Lower lobe of right lung (tissue), 2 donors: ENCODE measurements around the gene FPR2. TPM values are rescaled to one million over a fixed set of nuclear protein-coding genes. Genes with fewer than 3 reads are reported as not detected.

Experiments used
- ATAC-seq, 2 donors: fragments of 200-7000 bp; cut with Tn5 transposase; one replicate each; pipeline ENCODE4 v1.9.1; 2020 to 2022; ENCODE audit warnings: mild to moderate bottlenecking in 2 of 2, moderate library complexity in 2 of 2
- DNase-seq: peaks from one replicate; pipeline ENCODE4 v3.0.0-alpha.2; 2020
- H3K27ac ChIP-seq: fragments of 200-600 bp; one replicate; pipeline ENCODE4 v1.8.0; 2022
- H3K27me3 ChIP-seq: fragments of 200-600 bp; one replicate; pipeline ENCODE4 v1.8.0; 2022; ENCODE audit warnings: low read depth
- H3K36me3 ChIP-seq: fragments of 200-600 bp; one replicate; pipeline ENCODE4 v1.8.0; 2022; ENCODE audit warnings: mild to moderate bottlenecking
- H3K4me1 ChIP-seq: fragments of 200-600 bp; one replicate; pipeline ENCODE4 v1.8.0; 2022
- H3K4me3 ChIP-seq: fragments of 200-600 bp; one replicate; pipeline ENCODE4 v1.8.0; 2022; ENCODE audit warnings: mild to moderate bottlenecking
- H3K9me3 ChIP-seq: fragments of 200-600 bp; one replicate; pipeline ENCODE4 v1.8.0; 2022
- intact Hi-C: fragments of 100-400 bp; cut with DNase I; formaldehyde crosslinking; loops from one replicate; pipeline ENCODE4 v1.11.0; 2022
- long read RNA-seq: library from polyadenylated mRNA; unstranded; transcript quantifications from one replicate; pipeline ENCODE4 v2.0.0, GENCODE V29; 2021
- total RNA-seq: library from RNA; stranded (reverse); fragmentation: NEBNext Ultra II Directional; extraction: Animal tissue kit (Norgen Biotek cat#: 25700); gene quantifications from one replicate; pipeline ENCODE4 v1.2.1, GENCODE V29; 2021
- TF ChIP-seq, protein P1 (sequence below): fragments of 200-600 bp; IDR thresholded peaks from one replicate; pipeline ENCODE4 v1.8.0; 2022; ENCODE audit warnings: antibody characterized with exemption, mild to moderate bottlenecking
- donor health status: DM: no; HTN: yes; CAD: no; lungs with severe emphysema.

Gene FPR2, protein sequence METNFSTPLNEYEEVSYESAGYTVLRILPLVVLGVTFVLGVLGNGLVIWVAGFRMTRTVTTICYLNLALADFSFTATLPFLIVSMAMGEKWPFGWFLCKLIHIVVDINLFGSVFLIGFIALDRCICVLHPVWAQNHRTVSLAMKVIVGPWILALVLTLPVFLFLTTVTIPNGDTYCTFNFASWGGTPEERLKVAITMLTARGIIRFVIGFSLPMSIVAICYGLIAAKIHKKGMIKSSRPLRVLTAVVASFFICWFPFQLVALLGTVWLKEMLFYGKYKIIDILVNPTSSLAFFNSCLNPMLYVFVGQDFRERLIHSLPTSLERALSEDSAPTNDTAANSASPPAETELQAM
- 29.4 TPM for total RNA-seq
- long read RNA-seq, transcript FPR2-201 (2 exons, 2,262 nt), result major isoform, 33 of 50 reads
- long read RNA-seq, transcript FPR2-203 (3 exons, 1,544 nt), result minor isoform, 9 of 50 reads
- long read RNA-seq, partial matches to known transcripts, result 0 of 50 reads
- long read RNA-seq, other reads (novel, unspliced or antisense), result 8 of 50 reads

DNA sequence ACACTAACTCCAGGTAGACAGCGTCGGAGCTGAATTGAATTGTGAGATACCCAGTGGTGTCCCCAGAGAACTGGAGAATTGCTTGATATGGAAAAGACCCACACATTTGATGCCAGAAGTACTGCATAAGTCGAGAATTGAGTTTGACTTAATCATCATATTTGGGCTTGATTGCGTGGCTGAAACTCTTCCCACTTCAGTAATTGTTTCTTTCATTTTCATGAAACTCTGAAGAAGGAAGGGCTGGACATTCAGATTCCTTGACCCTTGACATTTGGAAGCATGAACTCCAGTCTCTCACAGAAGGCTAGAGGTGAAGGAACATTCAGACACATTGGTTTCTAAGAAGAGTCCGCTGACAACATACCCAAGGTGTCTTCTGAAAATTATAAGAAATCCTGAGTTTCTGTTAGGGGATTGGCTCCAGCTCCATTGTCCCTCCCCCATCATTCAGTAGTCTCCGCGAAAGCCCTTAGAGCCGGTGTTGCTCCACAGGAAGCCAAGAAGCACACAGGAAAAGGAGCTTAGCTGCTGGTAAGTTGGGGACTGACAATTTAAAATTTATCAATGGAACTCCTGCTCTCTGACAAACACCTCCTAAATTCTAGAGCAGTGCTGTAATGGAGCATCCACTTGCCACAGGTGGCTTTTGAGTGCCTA lies at the start of gene FPR2:
FPR2 (plus strand) TSS at position 484 of the 660 bp plus-strand sequence. CDS start 7,479 bp downstream, outside the sequence.
- peak within 1 kb of the TSS; percentile 53 for H3K27ac ChIP-seq
- no peaks in the 10 kb centered on the region for H3K9me3 ChIP-seq
- intact Hi-C loops, result no loop called here
- H3K4me1 ChIP-seq, result no peaks in the 10 kb centered on the region
- H3K36me3 ChIP-seq, result no peaks in the 10 kb centered on the region
- TF ChIP-seq, protein P1, sequence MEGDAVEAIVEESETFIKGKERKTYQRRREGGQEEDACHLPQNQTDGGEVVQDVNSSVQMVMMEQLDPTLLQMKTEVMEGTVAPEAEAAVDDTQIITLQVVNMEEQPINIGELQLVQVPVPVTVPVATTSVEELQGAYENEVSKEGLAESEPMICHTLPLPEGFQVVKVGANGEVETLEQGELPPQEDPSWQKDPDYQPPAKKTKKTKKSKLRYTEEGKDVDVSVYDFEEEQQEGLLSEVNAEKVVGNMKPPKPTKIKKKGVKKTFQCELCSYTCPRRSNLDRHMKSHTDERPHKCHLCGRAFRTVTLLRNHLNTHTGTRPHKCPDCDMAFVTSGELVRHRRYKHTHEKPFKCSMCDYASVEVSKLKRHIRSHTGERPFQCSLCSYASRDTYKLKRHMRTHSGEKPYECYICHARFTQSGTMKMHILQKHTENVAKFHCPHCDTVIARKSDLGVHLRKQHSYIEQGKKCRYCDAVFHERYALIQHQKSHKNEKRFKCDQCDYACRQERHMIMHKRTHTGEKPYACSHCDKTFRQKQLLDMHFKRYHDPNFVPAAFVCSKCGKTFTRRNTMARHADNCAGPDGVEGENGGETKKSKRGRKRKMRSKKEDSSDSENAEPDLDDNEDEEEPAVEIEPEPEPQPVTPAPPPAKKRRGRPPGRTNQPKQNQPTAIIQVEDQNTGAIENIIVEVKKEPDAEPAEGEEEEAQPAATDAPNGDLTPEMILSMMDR, result no peak
- peaks cover 7% of the 10 kb centered on the region for H3K27me3 ChIP-seq
- peak within 1 kb of the TSS; percentile 19 for H3K4me3 ChIP-seq
- no peak for DNase-seq
- ATAC-seq, result peak; percentile 75

DNA sequence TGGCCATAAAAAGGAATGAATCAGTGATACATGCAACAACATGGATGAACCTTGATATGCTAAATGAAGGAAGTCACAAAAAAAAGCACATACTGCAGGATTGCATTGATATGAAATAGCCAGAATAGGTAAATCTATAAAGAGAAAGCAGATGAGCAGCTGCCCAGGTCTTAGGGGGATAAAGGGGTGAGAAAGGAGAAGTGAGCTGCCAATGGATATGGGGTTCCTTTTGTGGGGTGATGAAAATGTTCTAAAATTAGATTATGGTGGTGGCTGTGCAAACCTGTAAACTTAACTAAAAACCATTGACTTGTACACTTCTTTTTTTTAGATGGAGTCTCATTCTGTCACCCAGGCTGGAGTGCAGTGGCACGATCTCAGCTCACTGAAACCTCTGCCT lies 49.3 kb upstream of the FPR2 start:
- ATAC-seq (no peak), DNase-seq (no peak)
- peaks cover 7% of the 10 kb centered on the region for H3K36me3 ChIP-seq
- intact Hi-C loops, result no loop called here
- TF ChIP-seq, protein P1, result no peak
- no peaks in the 10 kb centered on the region for H3K27me3 ChIP-seq
- no peaks in the 10 kb centered on the region for H3K9me3 ChIP-seq
- H3K4me3 ChIP-seq, result no peak overlapping the region
- no peak overlapping the region for H3K27ac ChIP-seq
- H3K4me1 ChIP-seq, result no peaks in the 10 kb centered on the region

DNA sequence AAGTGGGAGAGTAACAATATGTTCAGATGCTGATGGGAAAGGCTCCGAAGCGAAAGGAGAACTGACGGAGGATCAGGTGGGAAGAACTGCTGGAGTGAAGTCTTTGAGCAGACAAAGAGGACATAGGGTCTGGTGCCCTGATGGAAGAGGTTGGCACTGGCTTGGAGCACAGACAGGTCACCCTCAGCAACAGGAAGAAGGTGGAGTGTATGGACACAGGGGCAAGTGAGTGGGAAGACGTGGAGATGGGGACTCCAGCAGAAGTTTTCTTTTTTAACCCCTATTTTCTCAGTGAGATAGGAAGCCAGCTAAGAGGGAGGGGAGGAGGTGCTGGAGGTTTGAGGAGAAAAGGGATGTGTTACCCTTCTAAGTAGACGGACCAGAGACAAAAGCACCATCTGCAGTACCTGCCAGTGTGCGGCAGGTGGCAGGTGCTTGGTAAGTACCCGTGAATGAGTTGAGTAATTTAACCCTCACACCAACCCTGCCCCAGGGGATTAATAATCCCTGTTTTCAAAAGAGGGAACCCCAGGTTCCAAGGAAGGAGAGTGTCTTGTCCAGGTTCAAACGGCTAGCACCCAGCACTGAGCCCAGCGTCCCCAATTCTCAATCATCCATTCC lies 48.4 kb upstream of the FPR2 start:
- Histone ChIP-seq H3K4me3 (no peak overlapping the region), H3K36me3 (no peaks in the 10 kb centered on the region), H3K4me1 (no peaks in the 10 kb centered on the region), H3K9me3 (no peaks in the 10 kb centered on the region), H3K27me3 (peaks cover 4% of the 10 kb centered on the region), H3K27ac (no peak overlapping the region)
- TF ChIP-seq, protein P1, result peak; percentile 25
- no peak for DNase-seq
- peak in 1 of 2 donors; percentile 31 for ATAC-seq
- intact Hi-C loops, result no loop called here

DNA sequence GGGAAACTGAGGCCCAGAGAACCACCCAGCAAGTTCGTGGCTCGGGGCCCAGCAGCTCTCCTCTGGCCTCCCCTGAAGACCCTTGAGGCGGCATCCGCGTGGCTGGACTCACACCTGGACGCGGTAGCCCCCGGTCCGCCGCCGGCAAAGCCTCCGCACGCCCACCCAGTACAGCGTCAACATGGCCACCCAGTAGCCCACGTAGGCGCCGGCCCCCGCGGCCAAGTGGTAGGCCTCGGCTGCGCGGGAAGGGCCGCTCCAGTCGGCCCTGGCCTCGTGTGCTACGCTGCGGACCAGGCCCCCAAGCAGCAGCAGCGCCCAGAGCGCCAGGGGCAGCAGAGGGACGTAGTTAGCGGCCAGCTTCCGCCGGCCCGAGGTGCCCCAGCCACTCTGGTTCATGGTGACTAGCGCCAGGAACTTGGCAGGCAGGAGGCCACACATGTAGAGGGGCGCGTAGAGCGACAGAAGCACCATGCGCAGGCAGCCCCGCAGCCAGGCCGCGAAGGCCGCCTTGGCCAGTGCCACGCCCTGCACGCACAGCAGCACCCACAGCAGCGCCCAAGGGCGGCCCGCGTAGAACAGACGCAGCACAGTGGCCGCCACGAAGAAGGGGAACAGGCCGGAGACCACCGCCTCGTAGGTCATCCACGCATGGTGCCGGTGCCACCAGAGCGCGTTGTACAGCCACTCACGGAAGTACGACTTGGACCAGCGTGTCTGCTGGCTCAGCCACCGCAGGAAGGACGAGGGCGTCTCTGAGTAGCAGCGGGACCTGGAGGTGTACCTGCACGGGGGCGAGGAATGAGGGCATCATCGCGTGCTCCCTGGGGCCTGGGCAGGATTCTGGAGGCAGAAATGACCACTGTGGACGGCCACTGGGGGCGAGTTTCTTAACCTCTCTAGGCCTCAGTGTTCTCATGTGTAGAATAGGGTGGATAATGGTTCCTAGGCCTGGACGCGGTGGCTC lies 47.4 kb upstream of the FPR2 start:
- intact Hi-C loops, result no loop called here
- Histone ChIP-seq H3K36me3 (no peaks in the 10 kb centered on the region), H3K4me3 (no peak overlapping the region), H3K9me3 (no peaks in the 10 kb centered on the region), H3K27ac (no peak overlapping the region), H3K27me3 (peaks cover 13% of the 10 kb centered on the region), H3K4me1 (no peaks in the 10 kb centered on the region)
- peak; percentile 11 for ATAC-seq
- TF ChIP-seq, protein P1, result no peak
- no peak for DNase-seq
